SK-N-SH treated with all-trans-retinoic acid at 6 μM for 48 hours (cell line): Measurements from ENCODE around the gene LSR.

Experiments used
- ATAC-seq: fragments of 200-7000 bp; cut with Tn5 transposase; 3 replicates; pipeline ENCODE4 v1.9.1; 2020; ENCODE audit warnings: mild to moderate bottlenecking, moderate library complexity
- CSDC2 ChIP-seq: fragments of 250-450 bp; sonication (Bioruptor Pico); IDR thresholded peaks from 2 replicates; pipeline ENCODE4 v1.5.0; 2020; ENCODE audit warnings: mild to moderate bottlenecking, moderate library complexity
- CSRNP3 ChIP-seq: fragments of 250-450 bp; sonication (Bioruptor Pico); IDR thresholded peaks from 2 replicates; pipeline ENCODE4 v1.5.1; 2021; ENCODE audit warnings: mild to moderate bottlenecking, moderate library complexity
- ESRRG ChIP-seq: fragments of 250-450 bp; sonication (Bioruptor Pico); IDR thresholded peaks from 2 replicates; pipeline ENCODE4 v1.6.1; 2021; ENCODE audit warnings: mild to moderate bottlenecking
- GLIS3 ChIP-seq: fragments of 250-450 bp; sonication (Bioruptor Pico); IDR thresholded peaks from 2 replicates; pipeline ENCODE4 v1.5.0; 2020; ENCODE audit warnings: mild to moderate bottlenecking, moderate library complexity
- ISL1 ChIP-seq: fragments of 250-450 bp; sonication (Bioruptor Pico); IDR thresholded peaks from 2 replicates; pipeline ENCODE4 v2.1.2; 2022; ENCODE audit warnings: mild to moderate bottlenecking, moderate library complexity
- OSR1 ChIP-seq: fragments of 250-450 bp; sonication (Bioruptor Pico); IDR thresholded peaks from 2 replicates; pipeline ENCODE4 v1.8.0; 2022; ENCODE audit warnings: moderate library complexity, mild to moderate bottlenecking, inconsistent platforms
- PPARA ChIP-seq: fragments of 250-450 bp; sonication (Bioruptor Pico); IDR thresholded peaks from 2 replicates; pipeline ENCODE4 v1.5.0; 2020; ENCODE audit warnings: mild to moderate bottlenecking, borderline replicate concordance
- RARB ChIP-seq: fragments of 250-450 bp; sonication (Bioruptor Pico); IDR thresholded peaks from 2 replicates; pipeline ENCODE4 v1.8.0; 2021; ENCODE audit warnings: mild to moderate bottlenecking, moderate library complexity
- TCF4 ChIP-seq: fragments of 250-450 bp; sonication (Bioruptor Pico); IDR thresholded peaks from 2 replicates; pipeline ENCODE4 v1.8.0; 2021; ENCODE audit warnings: mild to moderate bottlenecking, moderate library complexity, borderline replicate concordance
- TOX ChIP-seq: fragments of 250-450 bp; sonication (Bioruptor Pico); IDR thresholded peaks from 2 replicates; pipeline ENCODE4 v1.8.0; 2021; ENCODE audit warnings: mild to moderate bottlenecking, moderate library complexity, borderline replicate concordance
- ZC3H10 ChIP-seq: fragments of 250-450 bp; sonication (Bioruptor Pico); IDR thresholded peaks from 2 replicates; pipeline ENCODE4 v1.5.1; 2021; ENCODE audit warnings: mild to moderate bottlenecking, moderate library complexity
- ZFP3 ChIP-seq: fragments of 250-450 bp; sonication (Bioruptor Pico); IDR thresholded peaks from 2 replicates; pipeline ENCODE4 v1.5.0; 2020; ENCODE audit warnings: mild to moderate bottlenecking, moderate library complexity
- ZFP30 ChIP-seq: fragments of 450-650 bp; formaldehyde crosslinking; IDR thresholded peaks from 2 replicates; pipeline ENCODE4 v1.5.0; 2022; ENCODE audit warnings: mild to moderate bottlenecking, moderate library complexity
- ZNF565 ChIP-seq: fragments of 450-650 bp; formaldehyde crosslinking; conservative IDR thresholded peaks from 2 replicates; pipeline ENCODE4 v1.5.0; 2020; ENCODE audit warnings: low read depth, mild to moderate bottlenecking, moderate library complexity
- ZNF70 ChIP-seq: fragments of 450-650 bp; formaldehyde crosslinking; IDR thresholded peaks from 2 replicates; pipeline ENCODE4 v1.5.0; 2020; ENCODE audit warnings: mild to moderate bottlenecking, moderate library complexity
- ZNF8 ChIP-seq: fragments of 450-650 bp; formaldehyde crosslinking; IDR thresholded peaks from 2 replicates; pipeline ENCODE4 v1.5.0; 2020; ENCODE audit warnings: mild to moderate bottlenecking, moderate library complexity
- TF ChIP-seq, protein P1 (sequence below): fragments of 250-450 bp; sonication (Bioruptor Pico); IDR thresholded peaks from 2 replicates; pipeline ENCODE4 v1.5.0; 2020; ENCODE audit warnings: mild to moderate bottlenecking, moderate library complexity
- TF ChIP-seq, protein P2 (sequence below): fragments of 250-450 bp; sonication (Bioruptor Pico); IDR thresholded peaks from 2 replicates; pipeline ENCODE4 v1.8.0; 2020; ENCODE audit warnings: mild to moderate bottlenecking, moderate library complexity, borderline replicate concordance
- TF ChIP-seq, protein P3 (sequence below): fragments of 250-450 bp; sonication (Bioruptor Pico); IDR thresholded peaks from 2 replicates; pipeline ENCODE4 v1.8.0; 2021; ENCODE audit warnings: low read depth, mild to moderate bottlenecking, moderate library complexity, borderline replicate concordance

LSR gene

GRCh38 chr19:35296644-35297514 lies 48.1 kb downstream of the LSR start:
- ATAC-seq = no peak; the same call in 2 of the 3 replicates
- TF ChIP-seq ZNF8 (CRISPR knock-in tag) (no peak), GLIS3 (CRISPR knock-in tag) (no peak), ESRRG (CRISPR knock-in tag) (no peak), ZC3H10 (CRISPR knock-in tag) (no peak), ISL1 (CRISPR knock-in tag) (no peak), PPARA (CRISPR knock-in tag) (no peak), ZNF70 (CRISPR knock-in tag) (no peak), OSR1 (CRISPR knock-in tag) (no peak), TOX (CRISPR knock-in tag) (no peak)
- TF ChIP-seq, protein P1, sequence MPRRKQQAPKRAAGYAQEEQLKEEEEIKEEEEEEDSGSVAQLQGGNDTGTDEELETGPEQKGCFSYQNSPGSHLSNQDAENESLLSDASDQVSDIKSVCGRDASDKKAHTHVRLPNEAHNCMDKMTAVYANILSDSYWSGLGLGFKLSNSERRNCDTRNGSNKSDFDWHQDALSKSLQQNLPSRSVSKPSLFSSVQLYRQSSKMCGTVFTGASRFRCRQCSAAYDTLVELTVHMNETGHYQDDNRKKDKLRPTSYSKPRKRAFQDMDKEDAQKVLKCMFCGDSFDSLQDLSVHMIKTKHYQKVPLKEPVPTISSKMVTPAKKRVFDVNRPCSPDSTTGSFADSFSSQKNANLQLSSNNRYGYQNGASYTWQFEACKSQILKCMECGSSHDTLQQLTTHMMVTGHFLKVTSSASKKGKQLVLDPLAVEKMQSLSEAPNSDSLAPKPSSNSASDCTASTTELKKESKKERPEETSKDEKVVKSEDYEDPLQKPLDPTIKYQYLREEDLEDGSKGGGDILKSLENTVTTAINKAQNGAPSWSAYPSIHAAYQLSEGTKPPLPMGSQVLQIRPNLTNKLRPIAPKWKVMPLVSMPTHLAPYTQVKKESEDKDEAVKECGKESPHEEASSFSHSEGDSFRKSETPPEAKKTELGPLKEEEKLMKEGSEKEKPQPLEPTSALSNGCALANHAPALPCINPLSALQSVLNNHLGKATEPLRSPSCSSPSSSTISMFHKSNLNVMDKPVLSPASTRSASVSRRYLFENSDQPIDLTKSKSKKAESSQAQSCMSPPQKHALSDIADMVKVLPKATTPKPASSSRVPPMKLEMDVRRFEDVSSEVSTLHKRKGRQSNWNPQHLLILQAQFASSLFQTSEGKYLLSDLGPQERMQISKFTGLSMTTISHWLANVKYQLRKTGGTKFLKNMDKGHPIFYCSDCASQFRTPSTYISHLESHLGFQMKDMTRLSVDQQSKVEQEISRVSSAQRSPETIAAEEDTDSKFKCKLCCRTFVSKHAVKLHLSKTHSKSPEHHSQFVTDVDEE = no peak

- no peak for TF ChIP-seq ZFP30
- TF ChIP-seq, protein P2, sequence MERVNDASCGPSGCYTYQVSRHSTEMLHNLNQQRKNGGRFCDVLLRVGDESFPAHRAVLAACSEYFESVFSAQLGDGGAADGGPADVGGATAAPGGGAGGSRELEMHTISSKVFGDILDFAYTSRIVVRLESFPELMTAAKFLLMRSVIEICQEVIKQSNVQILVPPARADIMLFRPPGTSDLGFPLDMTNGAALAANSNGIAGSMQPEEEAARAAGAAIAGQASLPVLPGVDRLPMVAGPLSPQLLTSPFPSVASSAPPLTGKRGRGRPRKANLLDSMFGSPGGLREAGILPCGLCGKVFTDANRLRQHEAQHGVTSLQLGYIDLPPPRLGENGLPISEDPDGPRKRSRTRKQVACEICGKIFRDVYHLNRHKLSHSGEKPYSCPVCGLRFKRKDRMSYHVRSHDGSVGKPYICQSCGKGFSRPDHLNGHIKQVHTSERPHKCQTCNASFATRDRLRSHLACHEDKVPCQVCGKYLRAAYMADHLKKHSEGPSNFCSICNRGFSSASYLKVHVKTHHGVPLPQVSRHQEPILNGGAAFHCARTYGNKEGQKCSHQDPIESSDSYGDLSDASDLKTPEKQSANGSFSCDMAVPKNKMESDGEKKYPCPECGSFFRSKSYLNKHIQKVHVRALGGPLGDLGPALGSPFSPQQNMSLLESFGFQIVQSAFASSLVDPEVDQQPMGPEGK (CRISPR knock-in tag) = no peak
- TF ChIP-seq, protein P1 = no peak
- no peak for TF ChIP-seq ESRRG (CRISPR knock-in tag)
- TF ChIP-seq OSR1 (CRISPR knock-in tag) = no peak
- TF ChIP-seq ZNF565 (CRISPR knock-in tag) = no peak
- TF ChIP-seq CSRNP3 (CRISPR knock-in tag) = no peak
- no peak for TF ChIP-seq CSDC2
- TF ChIP-seq TOX (CRISPR knock-in tag) = no peak
- TF ChIP-seq ZNF8 (CRISPR knock-in tag) = no peak
- no peak for TF ChIP-seq TCF4 (CRISPR knock-in tag)
- TF ChIP-seq, all 23 proteins: peak for 0
- no peak for ATAC-seq
Measured at GRCh38 chr19:35297515-35297848, 48.7 kb downstream of the LSR start.

GRCh38 chr19:35297922-35298321 lies 49.1 kb downstream of the LSR start:
- ATAC-seq = no peak
- TF ChIP-seq ZFP3 (CRISPR knock-in tag) (no peak), ZNF565 (CRISPR knock-in tag) (no peak), ESRRG (CRISPR knock-in tag) (no peak), PPARA (CRISPR knock-in tag) (no peak), ISL1 (CRISPR knock-in tag) (no peak), TOX (CRISPR knock-in tag) (no peak), CSDC2 (no peak), TCF4 (CRISPR knock-in tag) (no peak), GLIS3 (CRISPR knock-in tag) (no peak), RARB (CRISPR knock-in tag) (no peak), ZC3H10 (CRISPR knock-in tag) (no peak)
- TF ChIP-seq, protein P2 (CRISPR knock-in tag) = no peak
- TF ChIP-seq, protein P3, sequence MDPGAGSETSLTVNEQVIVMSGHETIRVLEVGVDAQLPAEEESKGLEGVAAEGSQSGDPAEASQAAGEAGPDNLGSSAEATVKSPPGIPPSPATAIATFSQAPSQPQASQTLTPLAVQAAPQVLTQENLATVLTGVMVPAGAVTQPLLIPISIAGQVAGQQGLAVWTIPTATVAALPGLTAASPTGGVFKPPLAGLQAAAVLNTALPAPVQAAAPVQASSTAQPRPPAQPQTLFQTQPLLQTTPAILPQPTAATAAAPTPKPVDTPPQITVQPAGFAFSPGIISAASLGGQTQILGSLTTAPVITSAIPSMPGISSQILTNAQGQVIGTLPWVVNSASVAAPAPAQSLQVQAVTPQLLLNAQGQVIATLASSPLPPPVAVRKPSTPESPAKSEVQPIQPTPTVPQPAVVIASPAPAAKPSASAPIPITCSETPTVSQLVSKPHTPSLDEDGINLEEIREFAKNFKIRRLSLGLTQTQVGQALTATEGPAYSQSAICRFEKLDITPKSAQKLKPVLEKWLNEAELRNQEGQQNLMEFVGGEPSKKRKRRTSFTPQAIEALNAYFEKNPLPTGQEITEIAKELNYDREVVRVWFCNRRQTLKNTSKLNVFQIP (CRISPR knock-in tag) = no peak
- TF ChIP-seq, protein P1 = no peak
